Measurements from ENCODE around the gene NPIPA3.
"Not testable (repeated sequence)": the region's sequence is repeated elsewhere in the genome, so short reads cannot be mapped to it uniquely, and the experiment has no call there.

Gene NPIPA3

DNA sequence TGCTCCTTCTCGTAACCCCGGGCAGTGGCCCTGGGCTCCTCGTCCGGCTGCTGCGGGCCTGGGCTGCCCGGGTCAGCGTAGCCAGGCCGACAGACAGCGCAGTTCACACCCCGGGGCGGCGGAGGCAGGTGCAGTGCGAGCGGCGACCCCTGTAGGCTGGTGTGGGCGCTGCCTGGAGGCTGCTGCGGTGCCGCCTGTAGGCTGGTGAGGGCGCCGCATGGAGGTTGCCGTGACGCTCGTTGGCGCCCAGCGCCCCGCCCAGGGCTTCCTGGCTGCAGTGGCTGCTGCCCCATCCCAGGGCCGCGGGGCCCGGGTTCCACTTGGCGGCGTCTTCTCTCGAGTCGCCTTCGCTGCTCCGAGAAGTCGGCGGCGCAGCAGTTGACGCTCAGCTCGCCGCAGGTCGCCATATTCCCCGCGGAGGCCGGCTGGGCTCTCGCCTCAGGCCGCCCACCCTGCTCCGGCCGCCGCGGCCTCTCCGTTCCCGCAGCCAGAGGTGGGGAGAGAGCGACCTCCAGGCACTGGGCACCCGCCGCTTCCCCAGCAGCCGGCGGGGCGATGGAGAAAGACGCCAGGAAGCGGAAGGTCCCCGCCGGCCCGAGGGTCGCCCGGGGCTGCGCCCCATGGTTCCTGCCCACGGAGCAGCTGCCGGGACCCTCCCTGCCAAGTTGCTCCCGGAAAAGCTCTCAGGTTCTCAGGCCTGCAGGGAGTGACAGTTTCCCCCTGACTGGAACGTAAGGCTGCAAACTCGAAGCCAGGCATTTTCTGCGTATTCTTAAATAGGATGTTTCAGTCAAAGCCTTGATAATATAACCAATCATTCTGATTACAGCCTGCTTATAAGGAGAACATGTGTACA, 39.3 kb downstream of the NPIPA3 start, which contains the start of gene NPIPA2:
Gene NPIPA2 (plus strand): TSS at position 261 of the 856 bp plus-strand sequence. CDS start 5,533 bp downstream, outside the sequence.
- not testable (repeated sequence) for DNase-seq (ENCODE audit: low read depth in 3 of 3)

DNA sequence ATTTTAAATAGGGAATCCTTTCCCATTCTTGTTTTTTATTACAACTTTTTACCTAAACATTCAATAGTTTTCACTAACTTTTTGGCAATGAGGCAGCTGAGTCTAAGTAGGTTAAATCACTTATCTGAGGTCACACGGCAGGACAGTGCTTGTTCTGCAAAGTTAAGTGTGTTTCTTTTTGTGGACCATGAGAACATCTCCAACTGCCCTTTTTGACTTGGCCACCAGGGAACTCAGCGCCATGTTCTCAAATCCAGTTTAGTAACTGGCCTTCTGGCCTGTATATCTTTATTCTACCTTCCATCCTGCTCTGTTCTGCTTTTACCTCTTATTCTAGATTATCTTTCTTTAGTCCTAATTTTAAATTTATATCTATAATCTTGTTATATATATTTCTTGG, 70.4 kb downstream of the NPIPA3 start:
- DNase-seq (ENCODE audit: low read depth in 3 of 3): not testable (repeated sequence)

DNA sequence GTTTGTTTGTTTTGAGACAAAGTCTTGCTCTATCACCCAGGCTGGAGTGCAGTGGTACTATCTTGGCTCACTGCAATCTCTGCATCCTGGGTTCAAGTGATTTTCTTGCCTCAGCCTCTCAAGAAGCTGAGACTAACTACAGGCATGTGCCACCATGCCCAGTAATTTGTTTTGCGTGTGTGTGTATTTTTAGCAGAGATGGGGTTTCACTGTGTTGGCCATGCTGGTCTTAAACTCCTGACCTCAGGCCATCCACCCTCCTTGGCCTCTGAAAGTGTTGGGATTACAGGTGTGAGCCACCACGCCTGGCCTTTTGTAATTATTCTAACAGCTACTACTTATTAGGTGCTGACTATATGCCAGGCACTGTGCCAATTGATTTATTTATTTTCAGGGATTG, 72.4 kb downstream of the NPIPA3 start:
- DNase-seq (ENCODE audit: low read depth in 3 of 3): not testable (repeated sequence)

All from stimulated activated CD4-positive, alpha-beta T cell treated with anti-CD3 and anti-CD28 coated beads, TNF-alpha, amount 100 ng/mL, for 48 hours (primary cell).